ENCODE data around the gene RABGAP1L.
"Not testable (repeated sequence)": the region's sequence is repeated elsewhere in the genome, so short reads cannot be mapped to it uniquely, and the experiment has no call there.

RABGAP1L gene

GRCh38 chr1:174398246-174398645 is 238.9 kb downstream of the RABGAP1L start:
- DNase-seq, result peak; percentile 7

- DNase-seq, result no peak
Observed at GRCh38 chr1:174399211-174399610, 239.9 kb downstream of the RABGAP1L start.

- DNase-seq, result no peak
Observed at GRCh38 chr1:174401075-174401474, 241.8 kb downstream of the RABGAP1L start.

- DNase-seq, result no peak
Observed at GRCh38 chr1:174405219-174405618, 245.9 kb downstream of the RABGAP1L start.

GRCh38 chr1:174406421-174406820 is 247.1 kb downstream of the RABGAP1L start:
- DNase-seq, result no peak

- DNase-seq, result no peak
Observed at GRCh38 chr1:174407665-174408064, 248.3 kb downstream of the RABGAP1L start.

- no peak for DNase-seq
Observed at GRCh38 chr1:174408146-174408545, 248.8 kb downstream of the RABGAP1L start.

GRCh38 chr1:174409801-174410200 is 250.5 kb downstream of the RABGAP1L start:
- not testable (repeated sequence) for DNase-seq

GRCh38 chr1:174413632-174414031 is 254.3 kb downstream of the RABGAP1L start:
- no peak for DNase-seq

GRCh38 chr1:174414203-174414602 is 254.9 kb downstream of the RABGAP1L start:
- no peak for DNase-seq

- DNase-seq, result no peak
Observed at GRCh38 chr1:174415506-174415905, 256.2 kb downstream of the RABGAP1L start.

GRCh38 chr1:174417921-174418320 is 258.6 kb downstream of the RABGAP1L start:
- no peak for DNase-seq

- no peak for DNase-seq
Observed at GRCh38 chr1:174425121-174425520, 265.8 kb downstream of the RABGAP1L start.

- no peak for DNase-seq
Observed at GRCh38 chr1:174426153-174426552, 266.8 kb downstream of the RABGAP1L start.

GRCh38 chr1:174428033-174428432 is 268.7 kb downstream of the RABGAP1L start:
- DNase-seq, result no peak

- DNase-seq, result no peak
Observed at GRCh38 chr1:174428739-174429138, 269.4 kb downstream of the RABGAP1L start.

GRCh38 chr1:174433451-174433850 is 274.1 kb downstream of the RABGAP1L start:
- DNase-seq, result no peak

GRCh38 chr1:174445351-174445750 is 286.0 kb downstream of the RABGAP1L start:
- DNase-seq, result no peak

GRCh38 chr1:174445817-174446216 is 286.5 kb downstream of the RABGAP1L start:
- no peak for DNase-seq

- DNase-seq, result no peak
Observed at GRCh38 chr1:174447866-174448530, 288.7 kb downstream of the RABGAP1L start, which contains the start of gene GPR52. Gene GPR52 (plus strand): TSS chr1:174447964. CDS start chr1:174448112, 148 bp downstream.

- DNase-seq, result no peak
Observed at GRCh38 chr1:174448531-174448883, 289.2 kb downstream of the RABGAP1L start.

GRCh38 chr1:174448974-174449373 is 289.7 kb downstream of the RABGAP1L start:
- DNase-seq, result no peak

- no peak for DNase-seq
Observed at GRCh38 chr1:174451408-174451807, 292.1 kb downstream of the RABGAP1L start.

- DNase-seq, result no peak
Observed at GRCh38 chr1:174465855-174466254, 306.5 kb downstream of the RABGAP1L start.

- DNase-seq, result no peak
Observed at GRCh38 chr1:174466607-174467006, 307.3 kb downstream of the RABGAP1L start.
